HG03460 (cell line): ENCODE data around the gene EYA2.
"Not testable (repeated sequence)": the region's sequence is repeated elsewhere in the genome, so short reads cannot be mapped to it uniquely, and the experiment has no call there.

Experiments used
- ATAC-seq: cut with Tn5 transposase; IDR thresholded peaks from one replicate; pipeline ENCODE4 v1.9.1; 2021; ENCODE audit not compliant: unreplicated experiment

EYA2 gene

GRCh38 chr20:46895906-46896242 is 1.2 kb downstream of the EYA2 start:
- no peak for ATAC-seq

- no peak for ATAC-seq
Observed at GRCh38 chr20:46897328-46897880, 2.8 kb downstream of the EYA2 start.

GRCh38 chr20:46898423-46898822 is 3.8 kb downstream of the EYA2 start:
- ATAC-seq: no peak

GRCh38 chr20:46899621-46900020 is 5.0 kb downstream of the EYA2 start:
- ATAC-seq: no peak

- no peak for ATAC-seq
Observed at GRCh38 chr20:46900086-46900485, 5.4 kb downstream of the EYA2 start.

- ATAC-seq: no peak
Observed at GRCh38 chr20:46900826-46901225, 6.2 kb downstream of the EYA2 start.

GRCh38 chr20:46901638-46902037 is 7.0 kb downstream of the EYA2 start:
- no peak for ATAC-seq

- ATAC-seq: no peak
Observed at GRCh38 chr20:46903256-46903655, 8.6 kb downstream of the EYA2 start.

GRCh38 chr20:46903937-46904336 is 9.3 kb downstream of the EYA2 start:
- ATAC-seq: no peak

GRCh38 chr20:46905364-46906125 is 10.9 kb downstream of the EYA2 start:
- no peak for ATAC-seq

GRCh38 chr20:46913329-46914044 is 18.8 kb downstream of the EYA2 start:
- no peak for ATAC-seq

- ATAC-seq: no peak
Observed at GRCh38 chr20:46914789-46915379, 20.2 kb downstream of the EYA2 start.

- ATAC-seq: no peak
Observed at GRCh38 chr20:46915575-46916257, 21.1 kb downstream of the EYA2 start.

GRCh38 chr20:46916258-46916603 is 21.6 kb downstream of the EYA2 start:
- ATAC-seq: no peak

- no peak for ATAC-seq
Observed at GRCh38 chr20:46917155-46917554, 22.5 kb downstream of the EYA2 start.

- ATAC-seq: no peak
Observed at GRCh38 chr20:46920114-46920513, 25.5 kb downstream of the EYA2 start.

GRCh38 chr20:46922841-46923240 is 28.2 kb downstream of the EYA2 start:
- not testable (repeated sequence) for ATAC-seq

GRCh38 chr20:46923550-46923949 is 28.9 kb downstream of the EYA2 start:
- ATAC-seq: no peak

- ATAC-seq: no peak
Observed at GRCh38 chr20:46928580-46929132, 34.0 kb downstream of the EYA2 start.

- ATAC-seq: no peak
Observed at GRCh38 chr20:46929902-46930301, 35.3 kb downstream of the EYA2 start.
